Measurements from ENCODE around the gene SGCB. TPM values are rescaled to one million over a fixed set of nuclear protein-coding genes. Genes with fewer than 3 reads are reported as not detected.

Gene SGCB
- total and polyA plus RNA-seq, 2 experiments from 2014 or later: 18.2 to 28.7 TPM

- no peak overlapping the region for H2AFZ ChIP-seq
- no peak for TF ChIP-seq EZH2phosphoT487 (IDR thresholded peaks at IDR 0.05; ENCODE audit: low read depth, severe bottlenecking, unreplicated experiment)
- TF ChIP-seq EZH2 (IDR thresholded peaks at IDR 0.05; ENCODE audit: borderline replicate concordance): no peak
- TF ChIP-seq, protein P1, sequence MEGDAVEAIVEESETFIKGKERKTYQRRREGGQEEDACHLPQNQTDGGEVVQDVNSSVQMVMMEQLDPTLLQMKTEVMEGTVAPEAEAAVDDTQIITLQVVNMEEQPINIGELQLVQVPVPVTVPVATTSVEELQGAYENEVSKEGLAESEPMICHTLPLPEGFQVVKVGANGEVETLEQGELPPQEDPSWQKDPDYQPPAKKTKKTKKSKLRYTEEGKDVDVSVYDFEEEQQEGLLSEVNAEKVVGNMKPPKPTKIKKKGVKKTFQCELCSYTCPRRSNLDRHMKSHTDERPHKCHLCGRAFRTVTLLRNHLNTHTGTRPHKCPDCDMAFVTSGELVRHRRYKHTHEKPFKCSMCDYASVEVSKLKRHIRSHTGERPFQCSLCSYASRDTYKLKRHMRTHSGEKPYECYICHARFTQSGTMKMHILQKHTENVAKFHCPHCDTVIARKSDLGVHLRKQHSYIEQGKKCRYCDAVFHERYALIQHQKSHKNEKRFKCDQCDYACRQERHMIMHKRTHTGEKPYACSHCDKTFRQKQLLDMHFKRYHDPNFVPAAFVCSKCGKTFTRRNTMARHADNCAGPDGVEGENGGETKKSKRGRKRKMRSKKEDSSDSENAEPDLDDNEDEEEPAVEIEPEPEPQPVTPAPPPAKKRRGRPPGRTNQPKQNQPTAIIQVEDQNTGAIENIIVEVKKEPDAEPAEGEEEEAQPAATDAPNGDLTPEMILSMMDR (IDR thresholded peaks at IDR 0.05; ENCODE audit: poor library complexity): no peak
- no peaks in the 10 kb centered on the region for H3K9me3 ChIP-seq (ENCODE audit: low read depth)
- no peaks in the 10 kb centered on the region for H3K9me2 ChIP-seq (replicated peaks; ENCODE audit: insufficient read depth)
- WGBS (ENCODE audit: low lambda C conversion rate, missing lambda C conversion rate): 87% methylated on average over 2 of the region's 2 CpGs
- H3K4me3 ChIP-seq: no peak overlapping the region
- no peaks in the 10 kb centered on the region for H3K36me3 ChIP-seq (replicated peaks; ENCODE audit: insufficient read depth, low read depth)
- no peaks in the 10 kb centered on the region for H4K20me1 ChIP-seq (ENCODE audit: insufficient read depth, poor library complexity, severe bottlenecking)
- peaks cover 11% of the 10 kb centered on the region for H3K4me1 ChIP-seq (ENCODE audit: insufficient read depth)
- no peak for DNase-seq (ENCODE audit: low spot score)
- no peaks in the 10 kb centered on the region for H3K27me3 ChIP-seq
- H3K79me2 ChIP-seq: no peaks in the 10 kb centered on the region
- no peak overlapping the region for H3K27ac ChIP-seq
- no peak overlapping the region for H3K4me2 ChIP-seq
Observed at GRCh38 chr4:52001616-52002015, 36.5 kb downstream of the SGCB start.

DNA sequence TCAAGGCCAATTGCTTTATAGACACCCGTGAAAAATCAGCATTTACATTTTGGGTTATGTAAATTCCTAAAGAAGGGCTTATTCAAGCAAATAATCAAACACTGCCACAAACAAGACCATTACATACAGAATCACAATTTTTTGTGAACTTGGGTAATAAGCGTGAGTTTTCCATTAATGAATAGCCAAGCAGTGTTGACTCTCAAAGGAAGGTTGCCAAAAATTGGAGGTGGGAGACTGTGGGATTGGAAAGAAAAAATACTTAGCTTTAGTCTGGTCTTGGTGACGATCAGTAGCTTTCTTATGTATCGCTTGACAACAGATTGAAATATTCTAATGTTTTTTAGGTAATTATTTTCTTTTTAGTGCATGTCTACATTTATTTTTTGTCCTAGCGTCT is 38.8 kb downstream of the SGCB start:
- Histone ChIP-seq H4K20me1 (ENCODE audit: insufficient read depth, poor library complexity, severe bottlenecking) (no peaks in the 10 kb centered on the region), H3K27me3 (no peaks in the 10 kb centered on the region), H3K9me3 (ENCODE audit: low read depth) (no peaks in the 10 kb centered on the region), H3K9me2 (replicated peaks; ENCODE audit: insufficient read depth) (no peaks in the 10 kb centered on the region), H3K79me2 (no peaks in the 10 kb centered on the region), H3K36me3 (replicated peaks; ENCODE audit: insufficient read depth, low read depth) (no peaks in the 10 kb centered on the region), H3K27ac (no peak overlapping the region), H3K4me3 (no peak overlapping the region), H2AFZ (no peak overlapping the region), H3K4me2 (no peak overlapping the region), H3K4me1 (ENCODE audit: insufficient read depth) (peaks cover 11% of the 10 kb centered on the region)
- no peak for DNase-seq (ENCODE audit: low spot score)
- WGBS (ENCODE audit: low lambda C conversion rate, missing lambda C conversion rate): 97% methylated on average over 5 of the region's 5 CpGs
- TF ChIP-seq, protein P1 (IDR thresholded peaks at IDR 0.05; ENCODE audit: poor library complexity): no peak
- TF ChIP-seq EZH2 (IDR thresholded peaks at IDR 0.05; ENCODE audit: borderline replicate concordance) (no peak), EZH2phosphoT487 (IDR thresholded peaks at IDR 0.05; ENCODE audit: low read depth, severe bottlenecking, unreplicated experiment) (no peak)

DNA sequence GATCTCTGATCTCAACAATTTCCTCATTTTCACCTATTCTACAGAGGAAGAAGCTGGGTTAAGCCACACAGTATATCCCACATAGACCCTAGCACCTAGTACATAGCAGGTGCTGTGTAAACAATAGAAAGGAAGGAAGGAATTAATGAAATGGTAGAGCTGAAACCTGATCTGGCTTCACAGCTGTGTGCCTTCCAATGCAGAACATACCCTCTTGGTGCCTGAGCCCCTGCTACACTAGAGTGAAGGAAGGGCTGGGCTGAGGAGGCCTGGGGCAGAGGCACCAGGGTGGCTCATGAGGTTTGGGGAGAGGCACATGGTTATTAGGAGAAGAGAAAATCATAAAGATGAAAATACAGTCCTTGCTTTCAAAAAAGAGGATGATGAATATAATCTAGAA is 39.3 kb downstream of the SGCB start:
- Histone ChIP-seq H3K27me3 (no peaks in the 10 kb centered on the region), H3K9me3 (ENCODE audit: low read depth) (no peaks in the 10 kb centered on the region), H3K4me2 (no peak overlapping the region), H2AFZ (no peak overlapping the region), H3K4me1 (ENCODE audit: insufficient read depth) (peaks cover 7% of the 10 kb centered on the region), H3K79me2 (no peaks in the 10 kb centered on the region), H3K9me2 (replicated peaks; ENCODE audit: insufficient read depth) (no peaks in the 10 kb centered on the region), H3K27ac (no peak overlapping the region), H3K4me3 (no peak overlapping the region), H3K36me3 (replicated peaks; ENCODE audit: insufficient read depth, low read depth) (no peaks in the 10 kb centered on the region), H4K20me1 (ENCODE audit: insufficient read depth, poor library complexity, severe bottlenecking) (no peaks in the 10 kb centered on the region)
- TF ChIP-seq, protein P1 (IDR thresholded peaks at IDR 0.05; ENCODE audit: poor library complexity): no peak
- TF ChIP-seq EZH2 (IDR thresholded peaks at IDR 0.05; ENCODE audit: borderline replicate concordance) (no peak), EZH2phosphoT487 (IDR thresholded peaks at IDR 0.05; ENCODE audit: low read depth, severe bottlenecking, unreplicated experiment) (no peak)
- DNase-seq (ENCODE audit: low spot score): no peak

GRCh38 chr4:51997647-51998046 is 40.5 kb downstream of the SGCB start:
- Histone ChIP-seq H3K36me3 (replicated peaks; ENCODE audit: insufficient read depth, low read depth) (no peaks in the 10 kb centered on the region), H3K27ac (no peak overlapping the region), H3K4me3 (no peak overlapping the region), H3K9me2 (replicated peaks; ENCODE audit: insufficient read depth) (no peaks in the 10 kb centered on the region), H3K79me2 (no peaks in the 10 kb centered on the region), H4K20me1 (ENCODE audit: insufficient read depth, poor library complexity, severe bottlenecking) (no peaks in the 10 kb centered on the region), H3K9me3 (ENCODE audit: low read depth) (no peaks in the 10 kb centered on the region), H3K27me3 (no peaks in the 10 kb centered on the region), H2AFZ (no peak overlapping the region), H3K4me2 (no peak overlapping the region), H3K4me1 (ENCODE audit: insufficient read depth) (peaks cover 2% of the 10 kb centered on the region)
- TF ChIP-seq, protein P1 (IDR thresholded peaks at IDR 0.05; ENCODE audit: poor library complexity): no peak
- no peak for TF ChIP-seq EZH2phosphoT487 (IDR thresholded peaks at IDR 0.05; ENCODE audit: low read depth, severe bottlenecking, unreplicated experiment)
- TF ChIP-seq EZH2 (IDR thresholded peaks at IDR 0.05; ENCODE audit: borderline replicate concordance): no peak
- DNase-seq (ENCODE audit: low spot score): no peak

Measured in hepatocyte (in vitro differentiated cells).